ENCODE results near the gene SYTL2. TPM values are rescaled to one million over a fixed set of nuclear protein-coding genes. Genes with fewer than 3 reads are reported as not detected.

Gene SYTL2
- total RNA-seq, 1 experiment from 2014 or later: 5.2 TPM

- peaks cover 0 to 3% of the 10 kb centered on the region in 2 experiments; a peak in 2 of 5 replicates for H3K9me3 Mint-ChIP-seq
- no peaks in the 10 kb centered on the region for H3K4me1 ChIP-seq (ENCODE audit: insufficient read depth, low read length)
Measured at GRCh38 chr11:85795712-85796487, 15.0 kb downstream of the SYTL2 start.

More at GRCh38 chr11:85795712-85796487, 15.0 kb downstream of the SYTL2 start:
- Histone ChIP-seq H3K27ac (ENCODE audit: insufficient read length, low read depth, low read length) (no peak overlapping the region), H3K9ac (ENCODE audit: extremely low read depth, insufficient read length, low read length) (no peak overlapping the region), H3K27me3 (ENCODE audit: insufficient read depth, low read length) (no peaks in the 10 kb centered on the region), H2BK120ac (ENCODE audit: low read depth, low read length, poor library complexity, severe bottlenecking) (no peak overlapping the region), H3K23ac (ENCODE audit: insufficient read length, low read depth, low read length) (no peak overlapping the region), H2BK20ac (ENCODE audit: low read depth, low read length, poor library complexity, severe bottlenecking) (no peak overlapping the region), H2BK12ac (ENCODE audit: insufficient read length, low read depth, low read length) (no peak overlapping the region), H3K18ac (ENCODE audit: insufficient read length, low read depth, low read length) (no peak overlapping the region), H2BK15ac (ENCODE audit: low read depth, low read length) (no peak overlapping the region), H3K4ac (ENCODE audit: low read depth, low read length) (no peak overlapping the region), H2BK5ac (ENCODE audit: insufficient read length, low read length) (no peak overlapping the region), H3T11ph (ENCODE audit: low read length) (no peak overlapping the region), H3K4me2 (ENCODE audit: insufficient read depth, insufficient read length, low read length) (no peak overlapping the region), H3K79me1 (ENCODE audit: insufficient read depth, low read depth, low read length, poor library complexity, severe bottlenecking) (no peaks in the 10 kb centered on the region), H2AFZ (ENCODE audit: low read length) (no peak overlapping the region), H3K9me3 (ENCODE audit: control insufficient read depth, low read depth, low read length) (no peaks in the 10 kb centered on the region), H3K14ac (ENCODE audit: insufficient read depth, low read length) (no peak overlapping the region), H4K5ac (ENCODE audit: insufficient read length, low read depth, low read length) (no peak overlapping the region), H3K56ac (ENCODE audit: insufficient read length, low read depth, low read length) (no peak overlapping the region), H3K23me2 (ENCODE audit: insufficient read length, low read depth, low read length, poor library complexity, severe bottlenecking) (no peaks in the 10 kb centered on the region), H4K20me1 (ENCODE audit: control insufficient read depth, insufficient read depth, insufficient read length) (no peaks in the 10 kb centered on the region), H4K91ac (ENCODE audit: insufficient read length, low read depth, low read length) (no peak overlapping the region), H4K8ac (replicated peaks; ENCODE audit: insufficient read length, low read depth, low read length) (no peak overlapping the region), H3K79me2 (ENCODE audit: insufficient read depth, low read length) (no peaks in the 10 kb centered on the region; the same call in 1 of the 2 replicates), H2AK5ac (ENCODE audit: insufficient read length, low read length) (no peak overlapping the region)
- TF ChIP-seq CTCF (conservative IDR thresholded peaks at IDR 0.05): no peak
- Mint-ChIP-seq H3K27me3 (ENCODE audit: low read depth) (peaks cover 2% of the 10 kb centered on the region; the same call in 1 of the 2 replicates), H3K4me1 (no peaks in the 10 kb centered on the region), H3K4me3 (no peak overlapping the region), H3K36me3 (ENCODE audit: insufficient read depth in 1 of 3, low read depth in 3 of 3) (no peaks in the 10 kb centered on the region), H3K27ac (no peak overlapping the region)
- no CpG with 5 or more reads among the region's 4 CpGs for WGBS (ENCODE audit: extremely low coverage, insufficient read length, low lambda C conversion rate)
- DNase-seq: no peak
